ENCODE data around the gene OLFML2B.

DNA sequence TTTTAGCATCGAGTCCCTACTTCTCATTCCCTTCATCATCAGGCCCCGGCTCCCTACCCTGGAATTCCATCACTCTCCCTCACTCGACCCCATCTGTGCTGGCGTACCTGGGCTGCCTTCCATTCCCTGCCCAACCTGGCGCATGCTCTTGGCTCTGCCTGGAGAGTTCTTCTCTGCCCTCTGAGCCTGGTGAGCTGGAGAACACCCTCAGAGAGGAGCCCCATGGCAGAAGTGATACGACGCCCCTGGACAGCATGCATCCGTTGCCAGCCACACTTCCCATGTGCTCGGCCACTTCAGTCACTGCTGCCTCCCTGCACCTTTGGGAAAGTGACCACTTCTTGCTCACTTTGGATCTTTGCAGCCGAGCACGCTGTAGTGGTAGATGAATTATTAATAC lies 30.1 kb downstream of the OLFML2B start:
- TF ChIP-seq, protein P1, sequence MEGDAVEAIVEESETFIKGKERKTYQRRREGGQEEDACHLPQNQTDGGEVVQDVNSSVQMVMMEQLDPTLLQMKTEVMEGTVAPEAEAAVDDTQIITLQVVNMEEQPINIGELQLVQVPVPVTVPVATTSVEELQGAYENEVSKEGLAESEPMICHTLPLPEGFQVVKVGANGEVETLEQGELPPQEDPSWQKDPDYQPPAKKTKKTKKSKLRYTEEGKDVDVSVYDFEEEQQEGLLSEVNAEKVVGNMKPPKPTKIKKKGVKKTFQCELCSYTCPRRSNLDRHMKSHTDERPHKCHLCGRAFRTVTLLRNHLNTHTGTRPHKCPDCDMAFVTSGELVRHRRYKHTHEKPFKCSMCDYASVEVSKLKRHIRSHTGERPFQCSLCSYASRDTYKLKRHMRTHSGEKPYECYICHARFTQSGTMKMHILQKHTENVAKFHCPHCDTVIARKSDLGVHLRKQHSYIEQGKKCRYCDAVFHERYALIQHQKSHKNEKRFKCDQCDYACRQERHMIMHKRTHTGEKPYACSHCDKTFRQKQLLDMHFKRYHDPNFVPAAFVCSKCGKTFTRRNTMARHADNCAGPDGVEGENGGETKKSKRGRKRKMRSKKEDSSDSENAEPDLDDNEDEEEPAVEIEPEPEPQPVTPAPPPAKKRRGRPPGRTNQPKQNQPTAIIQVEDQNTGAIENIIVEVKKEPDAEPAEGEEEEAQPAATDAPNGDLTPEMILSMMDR (IDR thresholded peaks at IDR 0.05), result no peak
- TF ChIP-seq EP300 (IDR thresholded peaks at IDR 0.05), result no peak
- no peak for TF ChIP-seq POLR2AphosphoS5 (IDR thresholded peaks at IDR 0.05)
- no peak for TF ChIP-seq POLR2A (IDR thresholded peaks at IDR 0.05)

Measured in suprapubic skin (tissue), 4 donors.